ENCODE data around the gene ZNF322.
"Not testable (repeated sequence)": the region's sequence is repeated elsewhere in the genome, so short reads cannot be mapped to it uniquely, and the experiment has no call there.

ZNF322 gene, protein sequence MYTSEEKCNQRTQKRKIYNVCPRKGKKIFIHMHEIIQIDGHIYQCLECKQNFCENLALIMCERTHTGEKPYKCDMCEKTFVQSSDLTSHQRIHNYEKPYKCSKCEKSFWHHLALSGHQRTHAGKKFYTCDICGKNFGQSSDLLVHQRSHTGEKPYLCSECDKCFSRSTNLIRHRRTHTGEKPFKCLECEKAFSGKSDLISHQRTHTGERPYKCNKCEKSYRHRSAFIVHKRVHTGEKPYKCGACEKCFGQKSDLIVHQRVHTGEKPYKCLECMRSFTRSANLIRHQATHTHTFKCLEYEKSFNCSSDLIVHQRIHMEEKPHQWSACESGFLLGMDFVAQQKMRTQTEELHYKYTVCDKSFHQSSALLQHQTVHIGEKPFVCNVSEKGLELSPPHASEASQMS

GRCh38 chr6:26659042-26659999 lies at the start of gene ZNF322:
TSS of gene ZNF322 (minus strand) at chr6:26659746. CDS start at chr6:26638553, 21,193 bp downstream.
- peak; percentile 87 for DNase-seq

- not testable (repeated sequence) for DNase-seq
These were observed 46.2 kb upstream of the ZNF322 start for GRCh38 chr6:26705780-26706179.

- DNase-seq: not testable (repeated sequence)
These were observed 45.8 kb upstream of the ZNF322 start for GRCh38 chr6:26705352-26705751.

- not testable (repeated sequence) for DNase-seq
These were observed 41.6 kb upstream of the ZNF322 start for GRCh38 chr6:26701023-26701747.

- DNase-seq: not testable (repeated sequence)
These were observed 38.0 kb upstream of the ZNF322 start for GRCh38 chr6:26697496-26697895.

DNA sequence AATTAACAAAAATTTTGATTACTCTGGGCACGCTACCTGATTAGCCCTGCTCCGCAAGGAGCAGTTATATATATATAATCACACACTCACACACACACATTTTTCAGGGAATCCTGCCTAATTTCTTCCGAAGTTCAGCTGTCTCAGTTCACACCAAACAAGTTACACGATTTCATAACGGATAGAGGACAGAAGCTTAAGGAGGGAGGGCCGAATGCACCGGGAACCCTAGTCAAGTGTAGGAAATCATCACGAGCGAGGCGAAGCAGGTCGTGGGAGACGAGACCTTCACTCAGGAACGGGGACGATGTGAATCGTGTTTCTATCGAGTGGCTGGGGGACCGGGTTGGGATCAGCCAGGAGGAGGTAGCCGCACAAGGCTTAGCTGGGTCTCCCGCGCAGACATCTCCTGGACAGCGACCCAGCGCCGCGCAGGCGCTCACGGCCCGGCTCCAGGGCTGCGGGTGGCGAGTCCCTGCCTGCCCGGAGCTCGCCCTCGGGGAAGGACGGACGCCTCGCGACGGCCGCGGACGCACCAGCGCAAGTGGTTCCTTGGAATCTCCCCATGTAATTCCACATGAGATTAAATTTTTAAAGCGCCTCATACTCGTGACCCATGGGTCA lies 29.9 kb upstream of the ZNF322 start:
- not testable (repeated sequence) for DNase-seq

DNA sequence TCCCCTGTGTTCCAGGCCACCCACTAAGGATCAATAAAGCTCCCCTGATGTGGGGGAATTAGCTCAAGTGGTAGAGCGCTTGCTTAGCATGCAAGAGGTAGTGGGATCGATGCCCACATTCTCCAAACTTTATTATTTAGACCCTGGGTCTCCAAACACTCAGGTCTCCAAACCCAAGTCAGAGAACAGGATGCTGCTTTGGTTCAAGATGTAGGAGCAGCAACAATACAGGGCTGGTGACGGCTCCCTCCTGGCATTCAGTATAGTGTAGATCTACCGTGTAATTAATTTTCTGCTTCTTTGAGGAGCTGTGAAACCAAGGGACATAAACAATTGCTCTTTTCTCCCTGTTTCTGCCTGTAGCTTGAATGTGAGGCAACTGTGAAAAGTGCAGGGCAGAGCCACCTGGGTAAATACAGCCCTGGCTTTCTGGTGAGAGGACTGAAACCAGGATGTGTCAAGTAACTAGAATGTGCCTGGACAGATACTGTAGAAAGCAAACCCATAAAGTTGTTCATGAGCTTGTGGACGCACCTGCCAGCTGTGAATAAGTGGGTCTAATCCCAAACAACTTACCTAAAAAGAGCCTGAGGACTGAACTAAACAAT lies 23.0 kb upstream of the ZNF322 start:
- not testable (repeated sequence) for DNase-seq

GRCh38 chr6:26673287-26673686 lies 13.7 kb upstream of the ZNF322 start:
- not testable (repeated sequence) for DNase-seq

DNA sequence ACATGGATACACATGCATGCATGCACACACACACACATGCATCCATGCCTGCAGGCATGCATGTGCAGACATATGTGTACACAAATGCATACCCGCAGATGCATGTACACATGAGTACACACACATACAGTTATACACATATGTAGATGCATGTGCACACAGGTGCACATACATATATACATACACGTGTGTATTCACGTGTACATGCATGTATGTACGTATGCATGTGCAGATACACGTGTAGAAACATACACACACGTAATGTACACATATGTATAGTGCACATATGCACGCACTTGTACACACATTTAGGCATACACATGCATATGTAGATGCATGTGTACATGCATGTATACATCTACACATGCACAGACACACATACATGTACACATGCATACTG lies 11.0 kb upstream of the ZNF322 start:
- not testable (repeated sequence) for DNase-seq

GRCh38 chr6:26670003-26670402 lies 10.5 kb upstream of the ZNF322 start:
- DNase-seq: not testable (repeated sequence)

DNA sequence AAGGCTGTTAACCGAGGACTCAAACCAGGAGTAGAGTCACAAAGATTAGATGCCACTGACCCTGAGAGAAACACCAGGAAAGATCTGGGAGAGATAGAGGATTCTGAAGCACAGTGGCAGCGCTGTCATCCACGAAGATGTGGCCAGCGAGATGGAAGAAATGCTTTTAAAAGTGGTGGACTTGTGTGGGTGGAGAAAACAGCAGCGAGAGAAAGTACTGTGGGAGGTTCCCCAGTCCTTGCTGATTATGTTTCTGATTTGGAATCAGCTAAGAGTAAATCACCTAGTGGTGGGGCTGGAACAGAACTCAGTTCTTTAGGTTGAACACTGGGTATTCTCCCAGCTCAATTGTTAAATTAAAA lies 435 bp upstream of the ZNF322 start:
- no peak for DNase-seq

GRCh38 chr6:26657256-26657655 lies 2.3 kb downstream of the ZNF322 start:
- DNase-seq: no peak

DNA sequence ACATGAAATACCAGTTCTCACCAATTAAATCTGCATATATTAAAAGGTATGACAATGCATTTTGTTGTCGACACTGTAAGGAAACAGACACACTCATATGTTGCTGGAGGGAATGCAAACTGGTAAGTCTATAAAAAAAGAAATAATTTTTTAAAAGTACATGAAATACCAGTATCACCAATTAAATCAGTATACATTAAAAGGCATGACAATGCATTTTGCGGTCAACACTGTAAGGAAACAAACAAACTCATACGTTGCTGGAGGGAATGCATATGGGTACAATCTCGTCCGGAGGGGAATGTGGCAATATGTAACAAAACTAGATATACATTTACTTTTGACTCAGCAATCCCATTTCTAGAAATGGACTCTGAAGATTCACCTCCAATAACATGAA lies 6.5 kb downstream of the ZNF322 start:
- DNase-seq: no peak

- DNase-seq: no peak
These were observed 8.3 kb downstream of the ZNF322 start for GRCh38 chr6:26651133-26651781.

- DNase-seq: no peak
These were observed 13.5 kb downstream of the ZNF322 start for GRCh38 chr6:26646074-26646473.

GRCh38 chr6:26640806-26641205 lies 18.7 kb downstream of the ZNF322 start:
- DNase-seq: no peak

DNA sequence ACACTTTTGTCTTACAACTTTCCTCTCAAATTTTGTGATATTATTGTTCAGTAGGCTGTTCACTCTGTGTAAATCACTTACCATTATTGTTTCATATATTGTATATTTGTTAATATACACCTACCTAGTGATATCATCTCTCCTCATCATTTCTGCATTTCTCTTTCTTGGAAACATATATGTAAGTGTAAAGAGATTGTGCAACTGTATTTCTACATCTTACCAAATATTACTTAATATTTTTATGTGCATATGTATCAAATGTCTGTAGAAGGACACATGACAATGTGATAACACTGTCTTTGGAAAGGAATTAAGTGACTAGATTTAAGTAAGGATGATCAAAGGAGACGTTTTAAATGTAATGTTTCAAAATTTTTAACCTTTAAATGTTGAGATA lies 30.2 kb downstream of the ZNF322 start:
- DNase-seq: no peak

DNA sequence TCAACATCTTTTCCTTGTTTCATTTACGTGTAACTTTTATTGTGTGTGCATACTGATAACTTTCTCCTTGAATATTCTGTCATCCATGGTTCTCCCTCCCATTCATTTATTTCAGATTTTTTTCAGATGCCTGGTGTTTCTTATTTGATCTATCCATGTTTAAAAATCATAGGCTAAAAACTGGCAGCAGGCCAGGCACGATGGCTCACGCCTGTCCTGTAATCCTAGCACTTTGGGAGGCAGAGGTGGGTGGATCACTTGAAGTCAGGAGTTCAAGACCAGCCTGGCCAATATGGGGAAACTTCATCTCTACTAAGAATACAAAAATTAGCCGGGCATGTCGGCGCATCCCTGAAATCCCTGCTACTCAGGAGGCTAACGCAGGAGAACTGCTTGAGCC lies 31.7 kb downstream of the ZNF322 start:
- no peak for DNase-seq

GRCh38 chr6:26624557-26624956 lies 35.0 kb downstream of the ZNF322 start:
- no peak for DNase-seq

GRCh38 chr6:26623339-26623859 lies 36.1 kb downstream of the ZNF322 start:
- DNase-seq: no peak

All from activated T-cell treated with anti-CD3 and anti-CD28 coated beads, Interleukin-2, amount 50 U/mL, for 1 hour (primary cell).